ENCODE results near the gene E2F7. TPM values are rescaled to one million over a fixed set of nuclear protein-coding genes. Genes with fewer than 3 reads are reported as not detected.

E2F7 gene
- total and polyA plus RNA-seq, 2 of the 13 experiments (the other 11 are each of a cell fraction or from before 2014, with no cell fraction given): 1.7 to 7.3 TPM

- TF ChIP-seq PATZ1 (CRISPR knock-in tag; IDR thresholded peaks at IDR 0.05): 0 out of 2 replicates have a peak, but pooled peaks have one; percentile 15
- no peak for TF ChIP-seq ZSCAN31 (CRISPR knock-in tag; IDR thresholded peaks at IDR 0.05; ENCODE audit: low read depth)
- TF ChIP-seq ZNF264 (CRISPR knock-in tag; IDR thresholded peaks at IDR 0.05): no peak
- TF ChIP-seq TBX2 (CRISPR knock-in tag; IDR thresholded peaks at IDR 0.05; ENCODE audit: borderline replicate concordance): no peak
- peak; percentile 34; the same call in 1 of the 2 replicates for TF ChIP-seq MAX (IDR thresholded peaks at IDR 0.05)
- TF ChIP-seq DNMT1 (CRISPR knock-in tag; IDR thresholded peaks at IDR 0.05): peak; percentile 51; the same call in 1 of the 2 replicates
- TF ChIP-seq TSC22D2 (CRISPR knock-in tag; IDR thresholded peaks at IDR 0.05; ENCODE audit: borderline replicate concordance): no peak
- no peak for TF ChIP-seq LCORL (IDR thresholded peaks at IDR 0.05)
- 0 out of 2 replicates have a peak, but pooled peaks have one; percentile 12 for TF ChIP-seq LCORL (CRISPR knock-in tag; IDR thresholded peaks at IDR 0.05)
- no peak for TF ChIP-seq PRMT3 (CRISPR knock-in tag; IDR thresholded peaks at IDR 0.05; ENCODE audit: borderline replicate concordance, low read depth)
- TF ChIP-seq NFKB2 (CRISPR knock-in tag; IDR thresholded peaks at IDR 0.05; ENCODE audit: borderline replicate concordance): no peak
- TF ChIP-seq GZF1 (CRISPR knock-in tag; IDR thresholded peaks at IDR 0.05): no peak
- TF ChIP-seq HOMEZ (CRISPR knock-in tag; IDR thresholded peaks at IDR 0.05; ENCODE audit: low read depth): no peak
- no peak for TF ChIP-seq HNF4G (IDR thresholded peaks at IDR 0.05; ENCODE audit: borderline replicate concordance, low read depth, low read length)
- no peak for TF ChIP-seq HNF4G (CRISPR knock-in tag; IDR thresholded peaks at IDR 0.05; ENCODE audit: borderline replicate concordance, low read depth)
These were observed 441 bp downstream of the E2F7 start (continued) for GRCh38 chr12:77064896-77065360.
